ENCODE results near the gene MCM10. TPM values are rescaled to one million over a fixed set of nuclear protein-coding genes. Genes with fewer than 3 reads are reported as not detected.

The MCM10 gene
- total RNA-seq, 1 experiment from 2014 or later = 24.5 TPM

DNA sequence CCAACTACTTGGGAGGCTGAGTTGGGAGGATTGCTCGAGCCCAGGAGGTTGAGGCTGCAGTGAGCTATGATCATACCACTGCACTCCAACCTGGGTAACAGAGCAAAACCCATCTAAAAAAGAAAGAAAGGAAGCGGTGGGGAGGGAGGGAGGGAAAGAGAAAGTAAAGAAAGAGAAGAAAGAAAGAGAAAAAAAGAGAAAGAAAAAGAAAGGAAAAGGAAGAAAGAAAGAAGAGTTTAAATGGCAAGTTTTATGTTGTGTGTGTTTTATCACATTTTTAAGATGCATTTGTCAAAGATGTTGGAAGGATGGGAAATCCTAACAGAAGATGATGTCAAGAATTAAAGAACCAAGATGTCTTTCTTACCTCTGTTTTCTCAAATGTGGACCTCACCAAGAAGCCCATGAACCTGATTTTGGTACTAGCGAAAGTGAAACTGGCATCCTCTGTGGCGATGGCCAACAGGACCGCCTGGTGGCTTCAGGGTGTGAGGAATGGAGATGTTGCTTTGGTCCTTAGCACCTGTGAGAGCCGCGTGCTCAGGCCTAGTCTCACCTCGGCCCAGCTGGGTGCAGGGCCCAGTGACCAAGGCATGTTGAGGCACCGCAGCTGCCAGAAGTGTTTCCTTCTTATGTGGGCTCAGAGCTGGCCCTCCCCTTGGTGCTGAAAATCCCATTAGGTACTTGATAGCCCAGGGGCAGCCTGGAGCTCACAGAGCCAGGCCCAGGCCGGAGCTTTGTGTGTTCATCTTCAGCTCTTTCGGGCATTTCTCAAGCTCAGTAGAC lies 63.0 kb downstream of the MCM10 start:
- no peaks in the 10 kb centered on the region for H3K9me3 ChIP-seq (ENCODE audit: insufficient read depth, low read depth)
- no peak overlapping the region for H3K4me2 ChIP-seq
- no peak overlapping the region for H3K4me3 ChIP-seq
- POLR2A ChIA-PET (ENCODE audit: unreplicated experiment) = no interaction called here
- no peaks in the 10 kb centered on the region for H3K79me2 ChIP-seq (ENCODE audit: low read depth)
- no peak for TF ChIP-seq CTCF (conservative IDR thresholded peaks at IDR 0.05)
- no peak for TF ChIP-seq EZH2 (IDR thresholded peaks at IDR 0.05; ENCODE audit: low read depth)
- no peaks in the 10 kb centered on the region for H3K4me1 ChIP-seq (replicated peaks; ENCODE audit: insufficient read depth)
- CTCF ChIA-PET = no interaction called here
- H3F3A ChIP-seq (ENCODE audit: insufficient read depth, low read depth) = no peaks in the 10 kb centered on the region; the same call in 1 of the 2 replicates
- H3K36me3 ChIP-seq (ENCODE audit: low read depth) = no peaks in the 10 kb centered on the region
- H3K9me2 ChIP-seq (ENCODE audit: insufficient read depth) = no peaks in the 10 kb centered on the region
- no peak for DNase-seq
- no peak overlapping the region for H3K27ac ChIP-seq
- intact Hi-C loops (cut with micrococcal nuclease; ENCODE audit: unreplicated experiment) = no loop called here
- no TSS peak for BruUV-seq (replicated peaks)
- no peak overlapping the region for H2AFZ ChIP-seq
- H4K20me1 ChIP-seq (ENCODE audit: insufficient read depth) = no peaks in the 10 kb centered on the region
- H3K27me3 ChIP-seq (ENCODE audit: insufficient read depth, low read depth) = no peaks in the 10 kb centered on the region

GRCh38 chr10:13225601-13226000 lies 64.2 kb downstream of the MCM10 start:
- BruUV-seq (replicated peaks) = no TSS peak
- H3K4me3 ChIP-seq = no peak overlapping the region
- ChIA-PET CTCF (no interaction called here), POLR2A (ENCODE audit: unreplicated experiment) (interaction anchor here (0.6 kb wide), 1 partner anchor 483 kb away, joined by 7 read pairs; no protein-coding TSS in a partner anchor)
- H3K27me3 ChIP-seq (ENCODE audit: insufficient read depth, low read depth) = no peaks in the 10 kb centered on the region
- no peaks in the 10 kb centered on the region for H4K20me1 ChIP-seq (ENCODE audit: insufficient read depth)
- no peak for DNase-seq
- H3K4me2 ChIP-seq = no peak overlapping the region
- no peaks in the 10 kb centered on the region for H3K9me2 ChIP-seq (ENCODE audit: insufficient read depth)
- H3K27ac ChIP-seq = no peak overlapping the region
- H2AFZ ChIP-seq = no peak overlapping the region
- no peak for TF ChIP-seq EZH2 (IDR thresholded peaks at IDR 0.05; ENCODE audit: low read depth)
- TF ChIP-seq CTCF (conservative IDR thresholded peaks at IDR 0.05) = no peak
- no peaks in the 10 kb centered on the region for H3K9me3 ChIP-seq (ENCODE audit: insufficient read depth, low read depth)
- intact Hi-C loops (cut with micrococcal nuclease; ENCODE audit: unreplicated experiment) = no loop called here
- no peaks in the 10 kb centered on the region for H3K36me3 ChIP-seq (ENCODE audit: low read depth)
- no peaks in the 10 kb centered on the region for H3F3A ChIP-seq (ENCODE audit: insufficient read depth, low read depth)
- H3K4me1 ChIP-seq (replicated peaks; ENCODE audit: insufficient read depth) = no peaks in the 10 kb centered on the region
- H3K79me2 ChIP-seq (ENCODE audit: low read depth) = no peaks in the 10 kb centered on the region

- ChIA-PET POLR2A (ENCODE audit: unreplicated experiment) (no interaction called here), CTCF (no interaction called here)
- H3K9me2 ChIP-seq (ENCODE audit: insufficient read depth) = no peaks in the 10 kb centered on the region
- intact Hi-C loops (cut with micrococcal nuclease; ENCODE audit: unreplicated experiment) = no loop called here
- TF ChIP-seq CTCF (conservative IDR thresholded peaks at IDR 0.05) = no peak
- no peak for TF ChIP-seq EZH2 (IDR thresholded peaks at IDR 0.05; ENCODE audit: low read depth)
- no peaks in the 10 kb centered on the region for H3F3A ChIP-seq (ENCODE audit: insufficient read depth, low read depth)
- H3K79me2 ChIP-seq (ENCODE audit: low read depth) = no peaks in the 10 kb centered on the region
- no peak overlapping the region for H3K4me3 ChIP-seq
- no peaks in the 10 kb centered on the region for H3K4me1 ChIP-seq (replicated peaks; ENCODE audit: insufficient read depth)
- H3K27ac ChIP-seq = no peak overlapping the region
- H2AFZ ChIP-seq = no peak overlapping the region
- no peaks in the 10 kb centered on the region for H3K9me3 ChIP-seq (ENCODE audit: insufficient read depth, low read depth)
- no peaks in the 10 kb centered on the region for H3K27me3 ChIP-seq (ENCODE audit: insufficient read depth, low read depth)
- no TSS peak for BruUV-seq (replicated peaks)
- H3K4me2 ChIP-seq = no peak overlapping the region
- no peak for DNase-seq
- H3K36me3 ChIP-seq (ENCODE audit: low read depth) = no peaks in the 10 kb centered on the region
- no peaks in the 10 kb centered on the region for H4K20me1 ChIP-seq (ENCODE audit: insufficient read depth)
These were observed 65.7 kb downstream of the MCM10 start for GRCh38 chr10:13227031-13227430.
